Spleen (tissue), 7 donors: ENCODE results near the gene ARID1A.

ENCODE experiments used
- POLR2A ChIP-seq, 3 donors: fragments of 450-650 bp; IDR thresholded peaks; one replicate each; pipeline ENCODE4 v1.5.1; 2017; ENCODE audit warnings: antibody characterized with exemption in 3 of 3, mild to moderate bottlenecking in 1 of 3
- TF ChIP-seq, protein P1 (sequence below), 11 experiments: fragments of 200-600 bp in 7 of 11; fragments of 450-650 bp in 4 of 11; sonication (generic) in 4 of 11; IDR thresholded peaks in 8 of 11; conservative IDR thresholded peaks in 3 of 11; 1 replicate in 7 of 11; 2 replicates in 4 of 11; pipeline versions ENCODE4 v1.4.0 to v1.8.0; 2016 to 2021; ENCODE audit warnings: antibody characterized with exemption in 11 of 11, inconsistent platforms in 4 of 11, mild to moderate bottlenecking in 1 of 11
- donor health status: DM: no; HTN: no; CAD: no; lungs with moderate emphysema.
- donor health status: DM: no; HTN: no; CAD: no.
- donor health status: DM: no; HTN: no; CAD: no.

DNA sequence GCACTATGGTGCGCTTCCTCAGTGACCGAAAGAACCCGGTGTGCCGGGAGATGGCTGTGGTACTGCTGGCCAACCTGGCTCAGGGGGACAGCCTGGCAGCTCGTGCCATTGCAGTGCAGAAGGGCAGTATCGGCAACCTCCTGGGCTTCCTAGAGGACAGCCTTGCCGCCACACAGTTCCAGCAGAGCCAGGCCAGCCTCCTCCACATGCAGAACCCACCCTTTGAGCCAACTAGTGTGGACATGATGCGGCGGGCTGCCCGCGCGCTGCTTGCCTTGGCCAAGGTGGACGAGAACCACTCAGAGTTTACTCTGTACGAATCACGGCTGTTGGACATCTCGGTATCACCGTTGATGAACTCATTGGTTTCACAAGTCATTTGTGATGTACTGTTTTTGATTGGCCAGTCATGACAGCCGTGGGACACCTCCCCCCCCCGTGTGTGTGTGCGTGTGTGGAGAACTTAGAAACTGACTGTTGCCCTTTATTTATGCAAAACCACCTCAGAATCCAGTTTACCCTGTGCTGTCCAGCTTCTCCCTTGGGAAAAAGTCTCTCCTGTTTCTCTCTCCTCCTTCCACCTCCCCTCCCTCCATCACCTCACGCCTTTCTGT is 84.6 kb downstream of the ARID1A start:
- TF ChIP-seq, protein P1, sequence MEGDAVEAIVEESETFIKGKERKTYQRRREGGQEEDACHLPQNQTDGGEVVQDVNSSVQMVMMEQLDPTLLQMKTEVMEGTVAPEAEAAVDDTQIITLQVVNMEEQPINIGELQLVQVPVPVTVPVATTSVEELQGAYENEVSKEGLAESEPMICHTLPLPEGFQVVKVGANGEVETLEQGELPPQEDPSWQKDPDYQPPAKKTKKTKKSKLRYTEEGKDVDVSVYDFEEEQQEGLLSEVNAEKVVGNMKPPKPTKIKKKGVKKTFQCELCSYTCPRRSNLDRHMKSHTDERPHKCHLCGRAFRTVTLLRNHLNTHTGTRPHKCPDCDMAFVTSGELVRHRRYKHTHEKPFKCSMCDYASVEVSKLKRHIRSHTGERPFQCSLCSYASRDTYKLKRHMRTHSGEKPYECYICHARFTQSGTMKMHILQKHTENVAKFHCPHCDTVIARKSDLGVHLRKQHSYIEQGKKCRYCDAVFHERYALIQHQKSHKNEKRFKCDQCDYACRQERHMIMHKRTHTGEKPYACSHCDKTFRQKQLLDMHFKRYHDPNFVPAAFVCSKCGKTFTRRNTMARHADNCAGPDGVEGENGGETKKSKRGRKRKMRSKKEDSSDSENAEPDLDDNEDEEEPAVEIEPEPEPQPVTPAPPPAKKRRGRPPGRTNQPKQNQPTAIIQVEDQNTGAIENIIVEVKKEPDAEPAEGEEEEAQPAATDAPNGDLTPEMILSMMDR (IDR thresholded peaks at IDR 0.05 in 8 of 11, conservative IDR thresholded peaks at IDR 0.05 in 3 of 11): no peak
- no peak for TF ChIP-seq POLR2A (IDR thresholded peaks at IDR 0.05)
